Activated CD8-positive, alpha-beta memory T cell treated with anti-CD3 and anti-CD28 coated beads, Interleukin-2, amount 10 ng/mL, durations not matched to agents 7 days and 5 days (primary cell): ENCODE measurements around the gene RABGAP1L. TPM values are rescaled to one million over a fixed set of nuclear protein-coding genes. Genes with fewer than 3 reads are reported as not detected.

Experiments used
- ATAC-seq: fragments of 150-1000 bp; cut with Tn5 transposase; one replicate; pipeline ENCODE4 v1.10.0; 2021; ENCODE audit warnings: moderate library complexity
- CTCF ChIA-PET: fragments of 350-600 bp; sonication (Branson Sonifier 250); formaldehyde crosslinking; loops from one replicate; lab custom pipeline; 2021; ENCODE audit warnings: antibody characterized with exemption; lab: Charles Lee
- DNase-seq: peaks from one replicate; pipeline ENCODE4 v3.0.0-alpha.2; 2020
- H3K27ac Mint-ChIP-seq: one replicate; pipeline ENCODE4 v1.8.0; 2021; ENCODE audit warnings: mild to moderate bottlenecking, mixed read lengths
- H3K27me3 Mint-ChIP-seq: one replicate; pipeline ENCODE4 v1.8.0; 2021; ENCODE audit warnings: mixed read lengths
- H3K36me3 Mint-ChIP-seq: one replicate; pipeline ENCODE4 v1.8.0; 2021; ENCODE audit warnings: mild to moderate bottlenecking, mixed read lengths
- H3K4me1 Mint-ChIP-seq: one replicate; pipeline ENCODE4 v1.8.0; 2021; ENCODE audit warnings: mixed read lengths
- H3K4me3 Mint-ChIP-seq: one replicate; pipeline ENCODE4 v1.8.0; 2021; ENCODE audit warnings: mild to moderate bottlenecking, moderate library complexity, mixed read lengths
- H3K9me3 Mint-ChIP-seq: one replicate; pipeline ENCODE4 v1.8.0; 2022; ENCODE audit warnings: low read depth, mixed read lengths
- total RNA-seq, 2 experiments: library from RNA; stranded (reverse); gene quantifications; one replicate each; pipeline ENCODE4 v1.2.3, GENCODE V29; 2021

RABGAP1L gene
- total RNA-seq, 2 experiments from 2014 or later, result 60.5 to 83.5 TPM

DNA sequence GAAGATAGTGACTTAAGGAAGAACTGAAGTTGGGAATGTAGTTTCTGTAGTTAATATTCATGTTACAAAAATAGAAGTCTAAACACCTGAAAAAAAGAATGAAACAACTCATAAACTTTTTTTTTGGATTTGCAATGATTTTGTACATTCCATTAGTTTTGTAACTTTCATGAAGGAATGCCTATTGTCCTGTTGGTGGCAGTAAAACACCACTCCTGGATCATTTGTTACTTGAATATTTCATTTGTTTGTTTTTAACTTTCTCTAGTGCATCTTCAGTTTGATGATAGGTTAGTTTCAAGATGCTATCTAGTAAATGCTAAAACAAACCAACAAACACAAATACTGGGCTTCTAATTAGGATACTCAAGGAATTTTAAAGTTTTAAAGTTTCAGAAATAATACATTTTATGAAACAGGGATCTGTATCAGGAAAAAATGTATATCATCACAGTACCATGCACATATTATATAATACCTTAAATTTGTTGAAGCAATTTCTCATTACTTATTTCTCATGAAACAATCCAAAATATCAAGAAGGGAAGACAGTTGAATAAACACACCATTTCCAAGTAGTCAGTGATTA lies 610.7 kb downstream of the RABGAP1L start:
- DNase-seq (no peak), ATAC-seq (no peak)
- Mint-ChIP-seq H3K27me3 (no peaks in the 10 kb centered on the region), H3K27ac (no peak overlapping the region), H3K9me3 (no peaks in the 10 kb centered on the region), H3K4me3 (no peak overlapping the region), H3K36me3 (no peaks in the 10 kb centered on the region), H3K4me1 (peaks cover 4% of the 10 kb centered on the region)
- CTCF ChIA-PET, result interaction anchor here (0.7 to 2.7 kb wide), 9 partner anchors 141 to 253 kb away, joined by 3 to 10 read pairs (median 4); partner anchors contain the start of gene MRPS14

DNA sequence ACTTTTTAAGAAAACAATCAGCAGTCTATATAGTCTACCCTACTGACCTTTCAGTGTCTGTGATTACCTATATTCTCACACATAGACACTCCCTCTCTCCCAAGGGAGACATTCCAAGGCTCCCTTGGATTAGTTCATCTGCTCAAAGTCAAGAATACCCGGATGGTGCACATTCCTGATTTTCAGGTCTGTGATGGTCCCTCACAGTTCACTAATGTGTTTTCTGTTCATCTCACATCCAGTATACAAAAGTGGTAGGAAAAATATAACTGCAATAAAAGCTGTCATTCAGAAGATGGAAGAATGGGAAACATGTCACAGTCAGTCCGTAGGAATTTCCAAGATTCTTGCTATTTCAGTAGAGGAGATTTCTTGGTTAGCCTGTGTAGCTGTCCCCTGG lies 616.3 kb downstream of the RABGAP1L start:
- no peak overlapping the region for H3K27ac Mint-ChIP-seq
- ATAC-seq (no peak), DNase-seq (no peak)
- peaks cover 3% of the 10 kb centered on the region for H3K9me3 Mint-ChIP-seq
- H3K36me3 Mint-ChIP-seq, result peaks cover 3% of the 10 kb centered on the region
- no peaks in the 10 kb centered on the region for H3K4me1 Mint-ChIP-seq
- no peaks in the 10 kb centered on the region for H3K27me3 Mint-ChIP-seq
- H3K4me3 Mint-ChIP-seq, result no peak overlapping the region
- CTCF ChIA-PET, result interaction anchor here (1.0 to 1.2 kb wide), 2 partner anchors 224 to 513 kb away, joined by 3 read pairs; no protein-coding TSS in a partner anchor

DNA sequence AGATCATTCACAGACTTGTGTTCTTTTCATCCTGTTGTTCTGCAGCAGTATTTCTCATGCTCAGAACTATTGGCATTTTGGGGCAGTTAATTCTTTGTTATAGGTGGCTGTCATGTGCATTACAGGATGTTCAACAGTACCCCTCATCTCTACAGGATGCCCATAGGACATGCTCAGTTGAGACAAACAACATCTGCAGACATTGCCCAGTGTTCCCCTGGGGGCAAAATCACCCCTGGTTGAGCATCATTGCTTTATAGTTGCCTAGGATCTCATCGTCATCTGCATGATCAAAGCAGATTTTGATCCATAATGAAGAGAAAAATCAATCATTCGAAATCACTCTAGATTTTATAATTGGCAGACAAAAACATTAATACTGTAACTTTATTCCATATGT lies 617.9 kb downstream of the RABGAP1L start:
- DNase-seq (no peak), ATAC-seq (no peak)
- Mint-ChIP-seq H3K36me3 (peaks cover 3% of the 10 kb centered on the region), H3K4me3 (no peak overlapping the region), H3K27me3 (no peaks in the 10 kb centered on the region), H3K9me3 (peaks cover 3% of the 10 kb centered on the region), H3K27ac (no peak overlapping the region), H3K4me1 (no peaks in the 10 kb centered on the region)
- CTCF ChIA-PET, result no interaction called here

DNA sequence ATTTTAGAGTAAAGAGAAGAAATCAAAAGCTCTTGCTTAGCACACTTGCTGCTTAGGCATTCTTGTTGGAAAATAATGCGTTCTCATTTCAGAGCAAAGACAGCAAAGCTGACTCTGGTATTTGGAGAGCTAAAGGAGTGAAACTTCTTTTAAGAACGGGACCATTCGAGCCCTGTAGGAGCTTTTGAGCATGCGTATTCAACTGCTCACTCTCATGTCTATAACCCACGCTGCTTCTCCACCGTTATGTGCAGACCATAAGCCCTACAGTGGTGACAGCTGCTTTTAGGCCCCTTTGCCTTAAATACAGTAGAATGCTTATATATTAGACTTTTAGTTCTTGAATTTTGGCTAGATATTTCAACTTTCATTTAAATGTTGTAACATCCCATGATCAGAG lies 626.2 kb downstream of the RABGAP1L start:
- Mint-ChIP-seq H3K36me3 (no peaks in the 10 kb centered on the region), H3K9me3 (no peaks in the 10 kb centered on the region), H3K27ac (no peak overlapping the region), H3K4me3 (no peak overlapping the region), H3K27me3 (peaks cover 11% of the 10 kb centered on the region), H3K4me1 (peaks cover 24% of the 10 kb centered on the region)
- ATAC-seq (no peak), DNase-seq (no peak)
- CTCF ChIA-PET, result interaction anchor here (1.1 kb wide), 1 partner anchor 14 kb away, joined by 3 read pairs; no protein-coding TSS in a partner anchor

DNA sequence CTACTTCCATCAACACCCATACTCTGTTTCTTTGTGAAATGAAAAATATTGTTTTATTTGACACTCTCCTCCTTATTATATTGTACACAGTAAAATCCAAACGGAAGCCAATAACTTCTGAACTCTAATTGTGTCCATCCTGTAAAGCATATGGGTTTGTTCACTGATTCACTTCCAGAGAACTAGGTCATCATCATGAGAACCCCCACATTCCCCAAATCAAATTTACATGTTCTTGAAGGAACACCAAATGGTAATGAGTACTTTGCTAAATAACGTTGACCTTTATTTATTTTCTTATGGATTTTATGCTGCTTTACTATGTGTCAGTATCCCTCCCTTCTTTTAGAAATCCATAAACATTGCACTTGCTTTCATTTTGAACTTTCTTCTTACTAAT lies 627.0 kb downstream of the RABGAP1L start:
- Mint-ChIP-seq H3K4me1 (peaks cover 24% of the 10 kb centered on the region), H3K4me3 (no peak overlapping the region), H3K9me3 (no peaks in the 10 kb centered on the region), H3K27ac (no peak overlapping the region), H3K36me3 (no peaks in the 10 kb centered on the region), H3K27me3 (peaks cover 11% of the 10 kb centered on the region)
- DNase-seq (no peak), ATAC-seq (no peak)
- CTCF ChIA-PET, result no interaction called here

DNA sequence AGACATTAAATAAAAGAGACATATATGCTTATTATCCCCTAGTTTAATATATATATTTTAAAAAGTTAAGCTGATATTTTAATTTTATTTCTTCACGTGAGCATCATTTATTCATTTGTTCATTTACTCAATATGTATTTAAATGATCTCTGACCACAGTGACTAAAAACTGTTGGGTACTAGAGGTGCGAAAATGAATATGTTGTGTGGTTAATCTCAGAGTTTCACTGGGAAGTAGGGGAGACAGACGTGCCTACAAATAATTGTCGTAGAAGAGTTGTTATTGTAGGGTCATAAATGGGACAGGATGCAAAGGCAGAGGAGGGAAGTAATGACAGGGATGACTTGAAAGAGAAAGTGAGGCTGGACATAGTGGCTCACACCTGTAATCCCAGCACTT lies 627.4 kb downstream of the RABGAP1L start:
- H3K36me3 Mint-ChIP-seq, result no peaks in the 10 kb centered on the region
- no peak overlapping the region for H3K4me3 Mint-ChIP-seq
- H3K27ac Mint-ChIP-seq, result no peak overlapping the region
- peaks cover 11% of the 10 kb centered on the region for H3K27me3 Mint-ChIP-seq
- no peak for DNase-seq
- no peaks in the 10 kb centered on the region for H3K9me3 Mint-ChIP-seq
- peak; percentile 66 for ATAC-seq
- peaks cover 24% of the 10 kb centered on the region for H3K4me1 Mint-ChIP-seq
- CTCF ChIA-PET, result no interaction called here

DNA sequence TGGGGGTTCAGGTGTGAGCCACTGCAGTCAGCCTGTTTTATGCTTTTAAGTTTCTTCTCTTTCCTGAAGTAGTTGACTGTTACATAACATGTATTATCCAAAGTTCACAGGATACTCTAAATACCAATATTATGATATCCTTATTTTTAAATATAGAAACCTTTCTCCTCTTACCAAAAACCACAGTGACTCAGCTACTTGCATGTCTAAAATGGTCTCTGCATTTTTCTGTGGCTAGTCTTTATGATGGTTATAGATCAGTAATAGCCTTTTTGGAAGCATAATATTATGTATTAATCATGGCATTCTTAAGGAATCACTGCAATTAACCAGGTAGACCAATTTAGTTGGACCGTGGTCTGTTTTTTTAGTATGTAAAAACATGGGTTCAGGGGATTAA lies 629.7 kb downstream of the RABGAP1L start:
- DNase-seq (no peak), ATAC-seq (no peak)
- H3K4me3 Mint-ChIP-seq, result no peak overlapping the region
- peaks cover 11% of the 10 kb centered on the region for H3K27me3 Mint-ChIP-seq
- H3K27ac Mint-ChIP-seq, result no peak overlapping the region
- no peaks in the 10 kb centered on the region for H3K9me3 Mint-ChIP-seq
- no peaks in the 10 kb centered on the region for H3K36me3 Mint-ChIP-seq
- H3K4me1 Mint-ChIP-seq, result peaks cover 24% of the 10 kb centered on the region
- CTCF ChIA-PET, result interaction anchor here (2.9 kb wide), 1 partner anchor 11 kb away, joined by 12 read pairs; no protein-coding TSS in a partner anchor

DNA sequence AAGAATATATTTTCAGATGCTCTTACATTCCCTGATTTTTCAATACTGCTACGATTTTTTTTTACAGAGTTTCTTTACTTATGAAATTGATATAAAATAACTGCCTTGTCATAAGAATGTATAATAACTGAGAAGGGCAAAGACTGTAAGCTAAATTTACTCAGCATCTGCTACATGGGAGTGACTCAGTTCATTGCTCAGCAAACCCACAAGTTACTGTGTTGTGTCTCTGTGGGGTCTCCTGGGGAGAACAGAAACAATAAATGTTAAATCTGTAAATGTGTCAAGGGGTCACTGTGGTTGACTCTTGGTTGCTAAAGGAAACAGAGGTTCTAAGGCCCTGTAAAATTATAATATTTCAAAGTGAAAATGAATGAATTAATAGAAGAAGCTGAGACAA lies 630.1 kb downstream of the RABGAP1L start:
- Mint-ChIP-seq H3K4me3 (no peak overlapping the region), H3K4me1 (peaks cover 24% of the 10 kb centered on the region), H3K9me3 (no peaks in the 10 kb centered on the region), H3K27ac (peak overlapping the region; percentile 21), H3K27me3 (peaks cover 11% of the 10 kb centered on the region), H3K36me3 (no peaks in the 10 kb centered on the region)
- DNase-seq (peak; percentile 48), ATAC-seq (peak; percentile 78)
- CTCF ChIA-PET, result interaction anchor here (2.9 kb wide), 1 partner anchor 10 kb away, joined by 12 read pairs; no protein-coding TSS in a partner anchor

DNA sequence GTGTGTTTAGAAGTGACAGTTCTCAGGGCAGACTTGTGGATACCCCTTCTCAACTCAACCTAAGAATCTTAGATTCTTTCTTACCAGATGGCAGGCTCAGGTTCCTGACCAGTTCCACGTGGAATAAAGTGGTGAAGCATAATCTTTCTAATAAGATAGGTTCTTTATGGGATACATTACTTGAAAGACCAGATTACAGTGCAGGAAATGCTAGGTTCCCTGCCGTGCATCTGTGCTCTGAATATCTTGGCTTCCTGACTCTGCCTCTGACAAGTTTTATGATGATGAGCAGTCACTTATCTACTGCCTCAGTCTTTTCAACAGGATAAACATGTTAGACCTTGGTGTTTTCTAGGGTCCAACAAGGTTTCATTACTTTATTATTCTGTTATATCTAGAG lies 632.5 kb downstream of the RABGAP1L start:
- CTCF ChIA-PET, result no interaction called here
- H3K4me1 Mint-ChIP-seq, result peaks cover 18% of the 10 kb centered on the region
- no peaks in the 10 kb centered on the region for H3K9me3 Mint-ChIP-seq
- no peak overlapping the region for H3K27ac Mint-ChIP-seq
- ATAC-seq, result no peak
- no peak for DNase-seq
- no peak overlapping the region for H3K4me3 Mint-ChIP-seq
- peaks cover 11% of the 10 kb centered on the region for H3K27me3 Mint-ChIP-seq
- H3K36me3 Mint-ChIP-seq, result no peaks in the 10 kb centered on the region

DNA sequence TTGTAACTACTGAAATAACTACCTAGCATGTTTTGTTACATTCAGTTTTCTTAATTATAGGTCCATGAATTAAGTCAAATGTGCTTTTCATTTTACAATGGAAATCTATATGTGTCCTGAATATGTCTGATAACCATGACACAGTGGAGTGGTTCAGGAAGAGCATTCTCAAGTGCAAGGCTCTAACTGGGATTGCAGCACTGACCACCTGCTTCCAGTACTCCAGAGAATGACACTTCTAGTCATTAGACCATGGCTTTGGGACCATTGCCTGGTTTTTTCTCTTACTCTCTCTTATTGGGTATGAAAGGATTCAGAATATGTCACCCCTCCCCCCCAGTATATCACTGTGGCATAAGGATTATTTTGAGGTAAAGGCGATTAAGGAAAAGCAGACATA lies 635.5 kb downstream of the RABGAP1L start:
- Mint-ChIP-seq H3K36me3 (no peaks in the 10 kb centered on the region), H3K27me3 (no peaks in the 10 kb centered on the region), H3K27ac (no peak overlapping the region), H3K9me3 (no peaks in the 10 kb centered on the region), H3K4me1 (peaks cover 5% of the 10 kb centered on the region), H3K4me3 (no peak overlapping the region)
- CTCF ChIA-PET, result interaction anchor here (0.8 to 1.2 kb wide), 2 partner anchors 8 to 15 kb away, joined by 3 read pairs; no protein-coding TSS in a partner anchor
- ATAC-seq (no peak), DNase-seq (no peak)

DNA sequence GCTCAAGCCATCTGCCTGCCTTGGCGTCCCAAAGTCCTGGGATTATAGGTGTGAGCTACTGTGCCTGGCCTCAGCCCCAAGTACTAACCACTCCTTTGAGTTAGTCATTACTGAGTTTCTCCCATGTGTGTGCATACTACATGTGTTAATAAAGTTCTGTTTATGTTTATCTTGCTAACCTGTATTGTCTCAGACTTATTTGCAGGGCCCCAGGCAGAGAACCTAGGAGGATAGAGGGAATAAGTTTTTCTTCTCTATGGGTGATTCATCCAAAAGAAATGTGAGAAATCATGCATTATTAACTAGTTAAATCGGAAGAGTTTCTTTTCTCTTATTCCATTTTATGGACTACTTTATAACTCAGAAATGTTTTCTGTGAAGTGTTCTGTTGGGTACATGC lies 636.5 kb downstream of the RABGAP1L start:
- no peaks in the 10 kb centered on the region for H3K36me3 Mint-ChIP-seq
- no peak for ATAC-seq
- no peaks in the 10 kb centered on the region for H3K9me3 Mint-ChIP-seq
- no peak overlapping the region for H3K4me3 Mint-ChIP-seq
- CTCF ChIA-PET, result no interaction called here
- peaks cover 4% of the 10 kb centered on the region for H3K4me1 Mint-ChIP-seq
- H3K27me3 Mint-ChIP-seq, result no peaks in the 10 kb centered on the region
- H3K27ac Mint-ChIP-seq, result no peak overlapping the region
- no peak for DNase-seq

DNA sequence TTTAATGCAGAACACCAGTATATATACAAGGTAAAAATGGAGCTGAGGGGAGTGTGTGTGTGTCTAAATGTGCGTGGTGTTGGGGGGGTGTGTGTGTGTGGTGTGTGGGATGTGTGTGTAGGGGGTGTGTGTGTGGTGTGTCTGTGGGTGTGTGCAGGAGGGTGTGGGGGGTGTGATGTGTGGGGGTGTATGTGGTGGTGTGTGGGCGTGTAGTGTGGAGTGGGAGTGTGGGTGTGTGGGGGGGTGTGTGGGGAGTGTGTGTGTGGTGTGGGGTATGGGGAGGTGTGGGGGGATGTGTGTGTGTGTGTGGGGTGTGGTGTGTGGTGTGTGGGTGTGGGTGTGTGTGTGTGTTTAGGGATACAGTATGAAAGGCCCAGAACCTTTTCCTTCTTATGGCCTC lies 638.1 kb downstream of the RABGAP1L start:
- Mint-ChIP-seq H3K27ac (no peak overlapping the region), H3K36me3 (no peaks in the 10 kb centered on the region), H3K4me1 (peaks cover 7% of the 10 kb centered on the region), H3K27me3 (no peaks in the 10 kb centered on the region), H3K9me3 (no peaks in the 10 kb centered on the region), H3K4me3 (no peak overlapping the region)
- CTCF ChIA-PET, result no interaction called here
- ATAC-seq, result no peak
- DNase-seq, result no peak

DNA sequence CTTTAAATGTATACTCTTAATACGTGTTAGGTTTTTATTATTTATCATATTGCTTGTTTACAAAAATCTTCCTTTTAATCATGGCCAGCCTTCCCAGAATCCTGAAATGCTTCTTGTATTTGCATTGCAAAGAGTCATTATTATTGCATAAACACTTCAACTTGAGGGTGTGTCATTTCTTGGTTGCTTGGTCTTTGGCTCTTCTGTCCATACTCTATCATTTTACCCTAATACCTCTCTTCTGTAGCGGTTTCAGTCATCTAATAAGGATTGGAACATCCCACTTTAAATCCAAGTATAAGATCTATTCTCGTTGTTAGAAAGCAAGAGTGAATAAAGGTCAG lies 639.8 kb downstream of the RABGAP1L start:
- ATAC-seq, result no peak
- H3K4me3 Mint-ChIP-seq, result no peak overlapping the region
- H3K27ac Mint-ChIP-seq, result no peak overlapping the region
- H3K4me1 Mint-ChIP-seq, result peaks cover 12% of the 10 kb centered on the region
- H3K27me3 Mint-ChIP-seq, result no peaks in the 10 kb centered on the region
- no peak for DNase-seq
- no peaks in the 10 kb centered on the region for H3K9me3 Mint-ChIP-seq
- CTCF ChIA-PET, result interaction anchor here (0.9 to 3.4 kb wide), 11 partner anchors 10 to 537 kb away, joined by 3 to 20 read pairs (median 7); partner anchors contain the start of genes CACYBP and MRPS14
- no peaks in the 10 kb centered on the region for H3K36me3 Mint-ChIP-seq

DNA sequence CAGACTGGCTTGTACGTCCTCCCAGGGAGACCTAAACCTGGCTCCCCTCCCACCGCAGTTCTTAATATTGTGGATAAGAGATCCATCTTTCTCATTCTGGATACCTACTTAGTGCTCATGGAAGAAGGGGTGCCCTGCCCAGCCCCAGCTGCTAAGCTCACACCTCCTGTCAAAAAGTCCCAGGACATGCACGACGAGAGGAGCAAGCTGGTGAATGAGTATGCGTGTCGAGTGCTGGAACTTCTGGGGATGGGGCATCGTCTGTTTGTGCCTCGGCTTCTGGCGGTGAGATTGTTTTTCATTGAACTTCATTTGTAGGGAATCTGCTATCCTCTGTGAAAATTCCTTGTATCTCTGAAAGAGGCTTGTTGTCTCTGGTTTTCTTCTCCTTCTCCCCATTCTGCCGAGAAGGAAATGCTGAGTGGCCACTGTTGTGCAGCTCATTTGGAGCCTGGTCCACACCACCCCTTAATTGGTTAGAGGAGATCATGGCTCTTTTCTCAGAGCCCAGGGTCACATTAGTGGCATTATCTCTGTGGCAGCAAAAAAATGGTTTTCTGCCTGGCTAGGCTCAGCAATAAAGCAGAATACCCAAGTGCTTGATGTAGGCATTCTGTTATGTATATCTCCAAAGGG lies 641.0 kb downstream of the RABGAP1L start:
- H3K27me3 Mint-ChIP-seq, result no peaks in the 10 kb centered on the region
- peaks cover 12% of the 10 kb centered on the region for H3K4me1 Mint-ChIP-seq
- DNase-seq, result peak; percentile 43
- H3K4me3 Mint-ChIP-seq, result no peak overlapping the region
- CTCF ChIA-PET, result interaction anchor here (0.9 to 3.4 kb wide), 10 partner anchors 10 to 538 kb away, joined by 3 to 20 read pairs (median 7); partner anchors contain the start of genes CACYBP and MRPS14
- peak; percentile 28 for ATAC-seq
- no peaks in the 10 kb centered on the region for H3K36me3 Mint-ChIP-seq
- H3K27ac Mint-ChIP-seq, result no peak overlapping the region
- no peaks in the 10 kb centered on the region for H3K9me3 Mint-ChIP-seq
